H1 (cell line): ENCODE data around the gene AMER2. TPM values are rescaled to one million over a fixed set of nuclear protein-coding genes. Genes with fewer than 3 reads are reported as not detected.

Experiments
- CTCF ChIA-PET: fragments of 300-600 bp; sonication (Branson Sonifier 250); formaldehyde crosslinking; loops from one replicate; lab custom pipeline; 2021; ENCODE audit not compliant: partially characterized antibody; lab: Charles Lee
- POLR2A ChIA-PET: fragments of 300-600 bp; sonication (Branson Sonifier 250); formaldehyde crosslinking; loops from one replicate; lab custom pipeline; 2021; ENCODE audit warnings: inconsistent platforms; ENCODE audit not compliant: partially characterized antibody; lab: Charles Lee
- DNase-seq, 2 experiments: peaks; one replicate each; pipeline versions ENCODE4 v3.0.0 to v3.0.0-alpha.2; 2010 to 2022; ENCODE audit warnings: low spot score in 2 of 2, low read depth in 1 of 2, mixed read lengths in 1 of 2
- FAIRE-seq: peaks from 2 replicates; lab custom pipeline; 2011; peaks lifted over from hg19 to GRCh38; lab: Jason Lieb, UNC
- H2AFZ ChIP-seq: 2 replicates; pipeline ENCODE4 v1.8.1; 2012; ENCODE audit warnings: low read length, inconsistent platforms
- H2AK5ac ChIP-seq: 2 replicates; pipeline ENCODE4 v1.6.1; 2013; ENCODE audit warnings: low read depth, low read length
- H2BK120ac ChIP-seq: replicated peaks from 2 replicates; pipeline ENCODE3; 2013; ENCODE audit warnings: low read depth, low read length, inconsistent platforms
- H2BK12ac ChIP-seq: 2 replicates; pipeline ENCODE4 v1.6.1; 2013; ENCODE audit warnings: low read depth, low read length
- H2BK15ac ChIP-seq: 2 replicates; pipeline ENCODE4 v1.6.1; 2013; ENCODE audit warnings: low read length
- H2BK20ac ChIP-seq: 2 replicates; pipeline ENCODE4 v1.6.1; 2013; ENCODE audit warnings: low read length
- H2BK5ac ChIP-seq: 2 replicates; pipeline ENCODE4 v1.6.1; 2013; ENCODE audit warnings: low read depth, low read length
- H3K14ac ChIP-seq: 2 replicates; pipeline ENCODE4 v1.6.1; 2013; ENCODE audit warnings: inconsistent platforms; ENCODE audit not compliant: insufficient read length
- H3K18ac ChIP-seq: 2 replicates; pipeline ENCODE4 v1.6.1; 2013; ENCODE audit warnings: low read length; ENCODE audit errors: extremely low read depth
- H3K23ac ChIP-seq: 2 replicates; pipeline ENCODE4 v1.6.1; 2013; ENCODE audit warnings: inconsistent platforms; ENCODE audit not compliant: insufficient read length
- H3K23me2 ChIP-seq: 2 replicates; pipeline ENCODE4 v1.6.1; 2013; ENCODE audit warnings: low read depth, low read length
- H3K27ac ChIP-seq: 2 replicates; pipeline ENCODE4 v1.6.1; 2011; ENCODE audit warnings: low read depth, low read length, inconsistent platforms
- H3K27me3 ChIP-seq, 4 experiments: replicated peaks in 1 of 4; 1 replicate in 1 of 4; 2 replicates in 3 of 4; pipeline versions ENCODE4 v1.6.1 to v1.8.1; 2011 to 2013; ENCODE audit warnings: low read length in 3 of 4, mild to moderate bottlenecking in 3 of 4, inconsistent platforms in 2 of 4, mixed read lengths in 2 of 4, moderate library complexity in 1 of 4; ENCODE audit not compliant: control insufficient read depth in 3 of 4, insufficient read depth in 3 of 4; ENCODE audit errors: extremely low read depth in 1 of 4
- H3K36me3 ChIP-seq, 4 experiments: 2 replicates each; pipeline versions ENCODE4 v1.6.1 to v1.8.1; 2011 to 2013; ENCODE audit warnings: mild to moderate bottlenecking in 4 of 4, low read length in 3 of 4, moderate library complexity in 2 of 4, control low read depth in 1 of 4, inconsistent platforms in 1 of 4; ENCODE audit not compliant: insufficient read depth in 4 of 4, control insufficient read depth in 2 of 4
- H3K4ac ChIP-seq: replicated peaks from 2 replicates; pipeline ENCODE3; 2013; ENCODE audit warnings: low read length, low read depth, mixed read lengths, inconsistent platforms; ENCODE audit not compliant: insufficient read length
- H3K4me1 ChIP-seq, 4 experiments: replicated peaks in 1 of 4; 1 replicate in 1 of 4; 2 replicates in 3 of 4; pipeline versions ENCODE4 v1.6.1 to v1.8.1; 2011 to 2013; ENCODE audit warnings: low read length in 3 of 4, inconsistent platforms in 2 of 4, mixed read lengths in 1 of 4; ENCODE audit not compliant: insufficient read depth in 4 of 4, control insufficient read depth in 3 of 4
- H3K4me2 ChIP-seq, 2 experiments: 2 replicates each; pipeline versions ENCODE4 v1.6.1 to v1.8.1; 2011 to 2013; ENCODE audit warnings: low read depth in 2 of 2, low read length in 2 of 2, control low read depth in 1 of 2, inconsistent platforms in 1 of 2, mild to moderate bottlenecking in 1 of 2; ENCODE audit not compliant: insufficient read depth in 1 of 2
- H3K4me3 ChIP-seq, 4 experiments: fragments of 200-600, 300-600 bp in 1 of 4; sonication (generic), shearing (Covaris generic), sonication (Bioruptor Twin) in 1 of 4; 2 replicates each; pipeline versions ENCODE4 v1.5.1 to v1.8.1; 2011 to 2016; ENCODE audit warnings: low read length in 4 of 4, low read depth in 3 of 4, control low read depth in 2 of 4, inconsistent platforms in 2 of 4, mild to moderate bottlenecking in 2 of 4, mixed read lengths in 1 of 4, moderate library complexity in 1 of 4; ENCODE audit not compliant: insufficient read depth in 2 of 4; ENCODE audit errors: extremely low read depth in 1 of 4
- H3K56ac ChIP-seq: replicated peaks from 2 replicates; pipeline ENCODE3; 2013; ENCODE audit warnings: low read depth, mild to moderate bottlenecking, mixed read lengths, low read length, inconsistent platforms; ENCODE audit not compliant: insufficient read length
- H3K79me1 ChIP-seq: 2 replicates; pipeline ENCODE4 v1.6.1; 2013; ENCODE audit warnings: low read depth, low read length, control low read depth
- H3K79me2 ChIP-seq, 2 experiments: 2 replicates each; pipeline versions ENCODE4 v1.6.1 to v1.8.1; 2012 to 2013; ENCODE audit warnings: low read length in 2 of 2, mild to moderate bottlenecking in 2 of 2, inconsistent platforms in 1 of 2; ENCODE audit not compliant: insufficient read depth in 2 of 2, control insufficient read depth in 1 of 2
- H3K9ac ChIP-seq, 4 experiments: replicated peaks in 1 of 4; 1 replicate in 1 of 4; 2 replicates in 3 of 4; pipeline versions ENCODE4 v1.6.1 to v1.8.1; 2011 to 2013; ENCODE audit warnings: low read depth in 3 of 4, low read length in 3 of 4, control low read depth in 2 of 4, mild to moderate bottlenecking in 2 of 4, moderate library complexity in 2 of 4, inconsistent platforms in 1 of 4; ENCODE audit errors: extremely low read depth in 1 of 4
- H3K9me3 ChIP-seq, 2 experiments: 2 replicates each; pipeline versions ENCODE4 v1.6.1 to v1.8.1; 2012 to 2013; ENCODE audit warnings: mild to moderate bottlenecking in 2 of 2, moderate library complexity in 2 of 2, control low read depth in 1 of 2, inconsistent platforms in 1 of 2, low read depth in 1 of 2, low read length in 1 of 2, mixed read lengths in 1 of 2; ENCODE audit not compliant: insufficient read depth in 2 of 2
- H4K20me1 ChIP-seq, 2 experiments: replicated peaks in 1 of 2; 2 replicates each; pipeline versions ENCODE3 to v1.8.1; 2011 to 2013; ENCODE audit warnings: inconsistent platforms in 2 of 2, low read length in 2 of 2, mild to moderate bottlenecking in 1 of 2; ENCODE audit not compliant: insufficient read depth in 2 of 2, control insufficient read depth in 1 of 2
- H4K5ac ChIP-seq: 2 replicates; pipeline ENCODE4 v1.6.1; 2013; ENCODE audit warnings: low read length, low read depth, mixed read lengths, inconsistent platforms; ENCODE audit not compliant: insufficient read length
- H4K8ac ChIP-seq: 2 replicates; pipeline ENCODE4 v1.8.0; 2013; ENCODE audit warnings: mild to moderate bottlenecking, moderate library complexity, low read length, inconsistent platforms; ENCODE audit not compliant: insufficient read depth; ENCODE audit errors: extremely low read depth
- H4K91ac ChIP-seq: replicated peaks from 2 replicates; pipeline ENCODE3; 2013; ENCODE audit warnings: low read length, mixed read lengths, inconsistent platforms; ENCODE audit not compliant: insufficient read length
- BRCA1 ChIP-seq: IDR thresholded peaks from 2 replicates; pipeline ENCODE4 v1.6.1; 2012; ENCODE audit warnings: low read depth, low read length, improper control_type of control experiment
- CTCF ChIP-seq, 3 experiments: IDR thresholded peaks; 1 replicate in 2 of 3; 2 replicates in 1 of 3; pipeline versions ENCODE4 v1.5.1 to v1.6.1; 2011; ENCODE audit warnings: low read length in 3 of 3, mild to moderate bottlenecking in 3 of 3, inconsistent platforms in 2 of 3, low read depth in 1 of 3, moderate library complexity in 1 of 3; ENCODE audit not compliant: insufficient read depth in 1 of 3; ENCODE audit errors: control extremely low read depth in 1 of 3
- EP300 ChIP-seq, 2 experiments: IDR thresholded peaks; 1 replicate in 1 of 2; 2 replicates in 1 of 2; pipeline ENCODE4 v1.6.1; 2011 to 2012; ENCODE audit warnings: low read depth in 2 of 2, low read length in 2 of 2, mild to moderate bottlenecking in 2 of 2, borderline replicate concordance in 1 of 2, inconsistent platforms in 1 of 2, moderate library complexity in 1 of 2
- FOSL1 ChIP-seq: IDR thresholded peaks from 2 replicates; pipeline ENCODE4 v1.6.1; 2011; ENCODE audit warnings: mild to moderate bottlenecking, low read depth, low read length, moderate library complexity; ENCODE audit not compliant: insufficient read depth
- JUND ChIP-seq: IDR thresholded peaks from 2 replicates; pipeline ENCODE4 v1.6.1; 2011; ENCODE audit warnings: mild to moderate bottlenecking, improper control_type of control experiment, low read length
- MAX ChIP-seq: IDR thresholded peaks from 2 replicates; pipeline ENCODE4 v1.6.1; 2012; ENCODE audit warnings: inconsistent platforms
- NRF1 ChIP-seq: IDR thresholded peaks from 2 replicates; pipeline ENCODE4 v1.6.1; 2011; ENCODE audit warnings: mild to moderate bottlenecking, low read depth, low read length, improper control_type of control experiment
- PHF8 ChIP-seq: fragments of 200-600 bp; sonication (generic); conservative IDR thresholded peaks from 2 replicates; pipeline ENCODE4 v1.7.1; 2012; ENCODE audit warnings: low read depth, mild to moderate bottlenecking, inconsistent platforms, low read length, moderate library complexity
- POU5F1 ChIP-seq: IDR thresholded peaks from 2 replicates; pipeline ENCODE4 v1.6.1; 2011; ENCODE audit warnings: low read depth, mild to moderate bottlenecking, low read length, moderate library complexity
- RXRA ChIP-seq: IDR thresholded peaks from 2 replicates; pipeline ENCODE4 v1.6.1; 2011; ENCODE audit warnings: low read depth, mild to moderate bottlenecking, low read length, moderate library complexity; ENCODE audit not compliant: insufficient read depth
- ZNF274 ChIP-seq: IDR thresholded peaks from 2 replicates; pipeline ENCODE4 v1.7.0; 2012; ENCODE audit warnings: low read length, borderline replicate concordance; ENCODE audit errors: extremely low read depth
- WGBS, 2 experiments: shearing (Covaris generic) in 1 of 2; methylation state at CpG; one replicate each; pipeline versions ENCODE4 v1.1.6 to v1.1.7; 2013 to 2015; ENCODE audit warnings: low lambda C conversion rate in 2 of 2, mixed read lengths in 2 of 2, inconsistent platforms in 1 of 2, low coverage in 1 of 2, missing lambda C conversion rate in 1 of 2; ENCODE audit not compliant: insufficient replicate concordance in 2 of 2, insufficient coverage in 1 of 2, insufficient read length in 1 of 2; ENCODE audit errors: extremely low coverage in 1 of 2, missing lambda C conversion rate in 1 of 2; 5-methylcytosine and 5-hydroxymethylcytosine counted together
- polyA plus RNA-seq, 7 experiments: library from polyadenylated mRNA; depleted of rRNA in 3 of 7; stranded (reverse) in 5 of 7; unstranded in 2 of 7; fragments of >200 nt in 5 of 7; fragments of 200-250 nt in 2 of 7; gene quantifications; 1 replicate in 5 of 7; 2 replicates in 1 of 7; 4 replicates in 1 of 7; pipeline versions ENCODE4 v1.2.1 to v1.2.3, GENCODE V29; 2011 to 2013; ENCODE audit warnings: missing spikeins in 2 of 7, mixed read lengths in 2 of 7
- total RNA-seq: library from RNA; stranded (reverse); fragmentation: NEBNext Ultra II Directional; extraction: Animal tissue kit (Norgen Biotek cat#: 25700); gene quantifications from 2 replicates; pipeline ENCODE4 v1.2.1, GENCODE V29; 2021

AMER2 gene
- total and polyA plus RNA-seq, 2 of the 8 experiments (the other 6 are each of a cell fraction or from before 2014, with no cell fraction given), result 0.14 to 0.50 TPM

- no peak overlapping the region for H3K9ac ChIP-seq
- no peak overlapping the region for H2BK120ac ChIP-seq
- H4K5ac ChIP-seq, result no peak overlapping the region
- H2BK5ac ChIP-seq, result no peak overlapping the region
- H3K27ac ChIP-seq, result no peak overlapping the region
- peaks cover 0 to 12% (median 8%) of the 10 kb centered on the region in 4 experiments; a peak in 5 of 7 replicates for H3K4me1 ChIP-seq
- H3K14ac ChIP-seq, result no peak overlapping the region
- no peak overlapping the region for H4K91ac ChIP-seq
- no peak overlapping the region; the same call in 1 of the 2 replicates for H3K18ac ChIP-seq
- 74% methylated on average over 5 of the region's 5 CpGs; no CpG with 5 or more reads in 1 of the 2 experiments for WGBS, 2 experiments
- no peaks in the 10 kb centered on the region for H3K79me1 ChIP-seq
- H2BK12ac ChIP-seq, result no peak overlapping the region
- H3K4me3 ChIP-seq, result no peak overlapping the region
- ChIA-PET CTCF (interaction anchor here (1.7 to 3.7 kb wide), 3 partner anchors 11 to 28 kb away, joined by 5 to 21 read pairs (median 6); no protein-coding TSS in a partner anchor), POLR2A (no interaction called here)
- H3K79me2 ChIP-seq, result no peaks in the 10 kb centered on the region
- H3K56ac ChIP-seq, result no peak overlapping the region
- H2AFZ ChIP-seq, result no peak overlapping the region
- H3K36me3 ChIP-seq, result no peaks in the 10 kb centered on the region
- no peak overlapping the region for H3K23ac ChIP-seq
- H3K27me3 ChIP-seq, result no peaks in the 10 kb centered on the region
- H4K20me1 ChIP-seq, result no peaks in the 10 kb centered on the region
- H2BK20ac ChIP-seq, result 0 out of 2 replicates have a peak overlapping the region, but pooled peaks have one; percentile 27
- peak overlapping the region; percentile 27 for H3K4ac ChIP-seq
- no peak for DNase-seq
- no peaks in the 10 kb centered on the region; a peak in 1 of 4 replicates for H3K9me3 ChIP-seq
- no peak overlapping the region for H2BK15ac ChIP-seq
- FAIRE-seq, result no peak
- no peak overlapping the region for H4K8ac ChIP-seq
- H2AK5ac ChIP-seq, result no peak overlapping the region
- H3K23me2 ChIP-seq, result no peaks in the 10 kb centered on the region
- H3K4me2 ChIP-seq, result no peak overlapping the region
- no peak for TF ChIP-seq FOSL1
- TF ChIP-seq JUND, result no peak
- no peak for TF ChIP-seq MAX
- no peak for TF ChIP-seq CTCF (IDR thresholded peaks at IDR 0.05; ENCODE audit: control extremely low read depth in 1 of 3, insufficient read depth in 1 of 3, low read depth in 1 of 3, low read length in 3 of 3)
- TF ChIP-seq POU5F1, result no peak
- no peak for TF ChIP-seq NRF1
- TF ChIP-seq EP300 (IDR thresholded peaks at IDR 0.05; ENCODE audit: borderline replicate concordance in 1 of 2, low read depth in 2 of 2, low read length in 2 of 2), result no peak
- TF ChIP-seq PHF8, result no peak
- TF ChIP-seq ZNF274, result no peak
- no peak for TF ChIP-seq RXRA
- no peak for TF ChIP-seq BRCA1
These were observed 31.0 kb downstream of the AMER2 start for GRCh38 chr13:25141042-25141441.
